Mesenteric fat pad (tissue), 1 donor: Measurements from ENCODE around the gene IGSF23. TPM values are rescaled to one million over a fixed set of nuclear protein-coding genes. Genes with fewer than 3 reads are reported as not detected.
"Not testable (repeated sequence)": the region's sequence is repeated elsewhere in the genome, so short reads cannot be mapped to it uniquely, and the experiment has no call there.

ENCODE experiments used
- DNase-seq: peaks from one replicate; pipeline ENCODE4 v3.0.0-alpha.2; 2020; ENCODE audit warnings: low spot score
- total RNA-seq: library from RNA; stranded (reverse); fragmentation: NEBNext Ultra II Directional; extraction: Animal tissue kit (Norgen Biotek cat#: 25700); gene quantifications from one replicate; pipeline ENCODE4 v1.2.1, GENCODE V29; 2021
- donor health status: DM: yes; HTN: yes; CAD: no.

The IGSF23 gene
- total RNA-seq, 1 donor from 2014 or later, result not detected

DNA sequence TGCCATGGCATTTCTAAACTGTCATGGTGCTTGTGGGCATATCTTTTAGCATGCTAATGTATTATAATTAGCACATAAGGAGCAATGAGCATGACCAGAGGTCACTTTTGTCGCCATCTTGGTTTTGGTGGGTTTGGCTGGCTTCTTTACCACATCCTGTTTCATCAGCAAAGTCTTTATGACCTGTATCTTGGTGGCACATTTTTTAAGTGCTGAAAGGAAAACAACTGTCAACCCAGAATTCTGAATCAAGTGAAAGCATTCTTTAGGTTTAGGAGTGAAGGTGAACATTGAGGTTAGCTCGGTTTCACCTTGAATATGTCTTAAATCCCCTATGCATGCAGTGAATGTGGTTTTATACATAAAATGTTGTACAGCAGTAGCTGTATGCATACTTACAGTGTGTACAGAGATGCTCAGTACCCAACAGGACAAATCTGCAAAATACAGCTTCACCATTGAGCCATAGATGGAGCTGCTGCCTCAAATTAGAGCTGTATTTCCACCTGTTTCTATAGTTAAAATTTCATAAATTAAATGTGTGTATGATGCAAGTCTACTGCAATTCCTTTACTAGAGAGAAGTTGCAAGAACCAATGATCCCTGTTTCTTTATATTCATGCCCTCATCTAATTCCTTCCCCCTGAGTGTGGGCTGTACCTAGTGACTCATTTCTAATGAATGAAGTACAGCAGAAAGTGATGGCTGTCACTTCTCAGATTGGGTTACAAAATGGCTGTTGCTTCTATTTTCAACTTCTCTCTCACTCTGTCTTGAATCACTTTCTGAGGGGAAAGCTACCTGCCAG lies 25.2 kb upstream of the IGSF23 start:
- no peak for DNase-seq

DNA sequence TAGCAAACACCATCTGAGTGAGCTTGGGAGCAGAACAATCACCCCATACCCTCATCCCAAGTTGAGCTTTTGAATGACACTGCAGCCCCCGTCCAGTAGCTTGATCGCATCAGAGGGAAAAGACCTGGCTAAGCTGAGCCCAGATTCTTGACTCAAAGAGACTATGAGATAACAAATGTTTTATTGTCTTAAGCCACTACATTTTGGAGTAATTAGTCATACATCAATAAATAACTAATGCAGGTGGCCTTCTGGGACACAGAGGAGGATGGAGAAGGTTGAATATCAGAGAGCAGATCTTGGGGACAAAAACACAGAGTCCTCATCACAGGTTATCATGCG lies 24.6 kb upstream of the IGSF23 start:
- DNase-seq, result no peak

DNA sequence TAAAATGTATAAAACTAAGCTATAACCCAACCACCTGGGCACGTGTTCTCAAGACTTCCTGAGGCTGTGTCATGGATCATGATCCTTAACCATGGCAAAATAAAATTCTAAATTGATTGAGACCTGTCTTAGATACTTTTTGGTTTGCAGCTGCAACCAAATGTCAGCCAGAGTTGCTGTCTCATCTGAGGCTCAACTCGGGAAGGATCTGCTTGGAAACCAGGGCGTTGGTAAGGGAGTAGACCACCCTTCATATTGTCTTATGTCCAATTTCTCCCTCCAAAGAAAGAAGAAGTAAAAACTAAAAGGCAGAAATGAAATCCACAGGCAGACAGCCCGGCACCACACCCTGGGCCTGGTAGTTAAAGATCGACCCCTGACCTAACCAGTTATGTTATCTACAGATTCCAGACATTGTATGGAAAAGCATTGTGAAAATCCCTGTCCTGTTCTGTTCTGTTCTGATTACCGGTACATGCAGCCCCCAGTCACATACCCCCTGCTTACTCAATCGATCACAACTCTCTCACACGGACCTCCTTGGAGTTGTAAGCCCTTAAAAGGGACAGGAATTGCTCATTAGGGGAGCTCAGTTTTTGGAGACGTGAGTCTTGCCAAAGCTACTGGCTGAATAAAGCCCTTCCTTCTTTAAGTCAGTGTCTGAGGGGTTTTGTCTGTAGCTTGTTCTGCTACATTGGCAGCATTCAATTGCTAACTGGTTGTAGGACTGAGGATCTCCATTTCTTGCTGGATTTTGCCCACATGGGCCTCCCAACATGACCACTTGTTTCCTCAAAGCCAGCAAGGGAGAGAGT lies 22.9 kb upstream of the IGSF23 start:
- DNase-seq, result no peak

DNA sequence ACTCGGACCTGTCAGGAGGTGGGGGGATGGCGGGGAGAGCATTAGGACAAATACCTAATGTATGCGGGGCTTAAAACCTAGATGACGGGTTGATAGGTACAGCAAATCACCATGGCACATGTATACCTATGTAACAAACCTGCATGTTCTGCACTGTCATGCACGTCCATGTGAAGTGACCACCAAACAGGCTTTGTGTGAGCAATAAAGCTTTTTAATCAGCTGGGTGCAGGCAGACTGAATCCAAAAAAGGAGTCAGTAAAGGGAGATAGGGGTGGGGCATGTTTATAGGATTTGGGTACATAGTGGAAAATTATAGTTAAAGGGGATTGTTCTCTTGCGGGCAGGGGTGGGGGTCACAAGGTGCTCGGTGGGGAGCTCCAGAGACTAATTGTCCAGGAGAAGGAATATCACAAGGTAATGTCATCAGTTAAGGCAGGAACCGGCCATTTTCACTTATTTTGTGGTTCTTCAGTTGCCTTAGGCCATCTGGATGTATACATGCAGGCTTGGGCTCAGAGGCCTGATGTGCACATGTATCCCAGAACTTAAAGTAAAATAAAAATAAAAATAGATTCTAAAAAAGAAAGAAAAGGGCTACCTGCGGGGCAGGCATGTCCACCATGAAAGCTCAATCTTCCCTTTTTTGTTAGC lies 21.9 kb upstream of the IGSF23 start:
- not testable (repeated sequence) for DNase-seq

DNA sequence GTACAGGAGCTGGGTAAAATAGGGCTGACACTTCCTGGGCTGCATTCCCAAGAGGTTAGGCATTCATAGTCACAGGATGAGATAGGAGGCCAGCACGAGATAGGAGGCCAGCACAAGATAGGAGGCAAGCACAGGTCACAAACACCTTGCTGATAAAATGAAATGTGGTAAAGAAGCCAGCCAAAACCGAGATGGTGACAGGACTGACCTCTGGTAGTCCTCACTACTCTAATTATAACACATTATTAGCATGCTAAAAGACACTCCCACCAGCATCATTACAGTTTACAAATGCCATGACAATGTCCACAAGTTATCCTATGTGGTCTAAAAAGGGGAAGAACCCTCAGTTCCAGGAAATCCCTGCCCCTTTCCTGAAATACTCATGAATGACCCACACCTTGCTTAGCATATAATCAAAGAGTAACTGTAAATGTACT lies 20.9 kb upstream of the IGSF23 start:
- no peak for DNase-seq

DNA sequence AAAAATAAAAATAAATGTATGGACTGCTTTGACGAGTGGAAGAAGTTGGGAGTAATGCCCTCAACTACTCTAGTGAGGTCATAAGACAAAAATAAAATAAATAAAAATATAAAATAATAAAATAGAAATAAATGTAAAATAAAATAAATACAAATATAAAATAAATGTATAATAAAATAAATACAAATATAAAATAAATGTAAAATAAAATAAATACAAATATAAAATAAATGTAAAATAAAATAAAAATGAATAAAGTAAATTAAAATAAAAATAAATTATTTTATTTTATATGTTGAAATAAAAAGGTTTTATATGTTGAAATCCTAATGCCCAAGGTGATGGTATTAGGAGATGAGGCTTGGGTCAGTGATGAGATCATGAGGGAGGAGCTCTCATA lies 20.1 kb upstream of the IGSF23 start:
- no peak for DNase-seq

DNA sequence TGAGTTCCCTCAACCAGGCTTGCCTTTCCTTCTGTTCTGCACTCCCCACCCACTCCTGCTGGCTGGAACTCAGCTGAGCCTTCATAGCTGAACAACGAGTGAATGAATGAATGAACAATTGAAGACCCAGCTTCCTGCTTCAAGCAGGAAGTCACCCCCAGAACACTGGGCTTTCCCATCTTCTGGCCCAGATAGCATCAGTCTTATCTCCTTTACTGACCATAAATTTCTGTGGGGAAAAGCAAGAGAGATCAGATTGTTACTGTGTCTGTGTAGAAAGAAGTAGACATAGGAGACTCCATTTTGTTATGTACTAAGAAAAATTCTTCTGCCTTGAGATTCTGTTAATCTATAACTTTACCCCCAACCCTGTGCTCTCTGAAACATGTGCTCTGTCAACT lies 19.5 kb upstream of the IGSF23 start:
- DNase-seq, result not testable (repeated sequence)

DNA sequence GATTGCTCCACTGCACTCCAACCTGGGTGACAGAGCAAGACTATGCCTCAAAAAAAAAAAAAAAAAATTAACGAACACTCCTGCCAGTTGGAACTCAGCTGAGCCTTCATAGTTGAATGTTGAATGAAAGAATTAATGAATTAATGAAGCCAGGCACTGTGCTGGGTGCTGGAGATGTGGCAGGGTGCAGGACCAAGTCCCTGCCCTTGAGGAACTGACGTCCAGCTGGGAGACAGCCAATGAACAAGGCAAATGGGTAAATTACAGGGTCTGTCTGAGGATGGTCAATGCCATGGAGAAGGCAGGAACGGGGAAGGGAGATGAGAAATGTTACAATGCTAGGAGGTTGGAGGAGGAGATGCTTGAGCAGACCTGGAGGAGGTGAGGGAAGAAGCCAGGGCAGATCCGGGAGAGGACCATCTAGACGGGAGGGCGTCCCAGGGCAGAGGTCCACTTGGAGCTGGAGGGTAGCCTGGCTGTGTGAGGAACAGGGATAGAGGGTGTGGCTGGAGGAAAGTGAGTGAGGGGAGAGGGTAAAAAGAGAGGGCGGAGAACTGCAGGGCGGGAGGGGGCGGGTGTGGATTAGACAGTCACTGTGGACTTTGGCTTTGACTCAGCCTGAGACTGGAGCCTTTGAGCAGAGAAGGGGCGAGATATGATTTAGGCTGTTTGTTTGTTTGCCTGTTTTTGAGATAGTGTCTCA lies 16.8 kb upstream of the IGSF23 start:
- DNase-seq, result no peak

DNA sequence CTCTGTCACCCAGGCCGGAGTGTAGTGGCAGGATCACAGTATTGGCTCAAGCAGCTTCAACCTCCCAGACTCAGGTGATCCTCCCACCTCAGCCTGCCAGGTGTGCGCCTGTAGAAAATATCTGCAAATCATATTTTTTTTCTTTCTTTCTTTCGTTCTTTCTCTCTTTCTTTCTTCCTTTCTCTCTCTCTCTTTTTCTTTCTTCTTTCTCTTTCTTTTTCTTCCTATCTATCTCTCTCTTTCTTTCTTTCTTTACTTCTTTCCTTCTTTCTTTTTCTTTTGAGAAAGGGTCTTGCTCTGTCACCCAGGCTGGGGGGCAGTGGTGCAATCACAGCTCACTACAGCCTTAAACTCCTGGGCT lies 16.3 kb upstream of the IGSF23 start:
- DNase-seq, result no peak

DNA sequence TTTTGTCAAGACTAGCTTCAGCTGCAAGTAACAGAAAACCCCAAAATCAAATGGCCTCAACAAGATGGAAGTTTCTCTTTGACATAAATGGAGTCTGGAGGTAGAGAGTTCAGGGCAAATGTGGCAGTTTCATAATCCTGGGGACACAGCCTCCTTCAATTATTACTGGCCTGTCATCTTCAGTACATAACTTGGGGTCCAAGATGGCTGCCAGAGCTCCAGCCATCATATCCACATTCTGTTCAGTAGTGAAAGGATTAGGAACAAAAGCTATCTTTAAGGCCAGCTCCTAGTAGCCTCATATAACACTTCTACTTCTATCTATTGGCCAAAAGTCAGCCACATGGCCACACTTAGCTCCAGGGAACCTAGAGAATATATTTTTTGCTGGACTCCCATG lies 15.0 kb upstream of the IGSF23 start:
- no peak for DNase-seq

DNA sequence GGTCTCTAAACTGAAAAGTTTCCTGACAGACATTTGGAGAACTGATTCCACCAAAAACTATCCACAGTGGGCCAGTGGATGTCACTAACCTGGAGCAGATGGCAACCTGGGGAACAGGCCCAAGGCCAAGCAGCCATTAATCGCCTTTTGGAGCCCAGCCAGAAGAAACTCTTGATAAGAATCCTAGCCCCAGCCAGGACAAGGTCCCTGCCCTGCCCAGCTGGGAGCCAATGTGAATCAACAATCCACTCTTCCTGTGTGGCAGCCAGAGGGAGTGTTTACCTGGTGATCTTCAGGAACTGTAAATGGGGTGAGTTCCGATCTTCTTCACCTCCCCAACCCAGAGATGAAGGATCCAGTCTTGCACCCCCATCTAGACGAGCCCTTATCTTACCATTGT lies 14.5 kb upstream of the IGSF23 start:
- DNase-seq, result no peak

DNA sequence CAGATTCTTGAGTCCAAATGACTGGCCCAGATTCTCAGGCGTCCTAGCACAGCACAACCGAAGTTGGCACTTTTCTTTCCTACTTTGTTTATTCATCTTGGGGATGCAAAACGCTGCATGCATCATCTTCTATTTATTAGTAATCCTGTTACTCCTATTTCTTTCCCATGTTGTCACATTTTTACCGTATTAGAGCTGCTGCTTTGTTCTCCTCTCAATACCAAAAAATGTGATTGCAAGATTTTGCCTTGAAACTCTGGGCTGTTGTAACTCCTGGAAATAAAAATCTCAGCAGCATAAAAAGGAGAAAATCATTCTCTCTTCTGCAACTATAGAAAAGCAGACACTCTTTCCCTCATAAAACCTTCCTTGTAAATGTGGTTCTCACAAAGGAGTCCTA lies 12.9 kb upstream of the IGSF23 start:
- DNase-seq, result no peak

DNA sequence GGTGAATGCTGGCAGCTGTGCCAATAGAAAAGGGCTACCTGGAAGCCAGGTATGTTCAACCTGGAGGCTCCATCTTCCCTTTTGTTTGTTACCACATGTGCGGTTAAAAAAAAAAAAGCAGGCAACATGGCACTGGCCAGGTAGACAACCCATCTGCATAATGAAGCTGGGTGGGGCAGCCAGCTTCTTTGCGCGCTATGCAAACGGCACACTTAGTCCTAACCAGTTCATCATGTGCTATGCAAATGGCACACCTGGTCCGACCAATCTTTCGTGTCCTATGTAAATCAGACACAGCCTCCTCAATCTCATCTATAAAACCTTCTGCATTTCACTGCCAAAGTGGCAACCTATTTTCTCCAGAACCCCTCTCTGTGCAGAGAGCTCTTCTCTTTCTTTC lies 11.3 kb upstream of the IGSF23 start:
- no peak for DNase-seq

DNA sequence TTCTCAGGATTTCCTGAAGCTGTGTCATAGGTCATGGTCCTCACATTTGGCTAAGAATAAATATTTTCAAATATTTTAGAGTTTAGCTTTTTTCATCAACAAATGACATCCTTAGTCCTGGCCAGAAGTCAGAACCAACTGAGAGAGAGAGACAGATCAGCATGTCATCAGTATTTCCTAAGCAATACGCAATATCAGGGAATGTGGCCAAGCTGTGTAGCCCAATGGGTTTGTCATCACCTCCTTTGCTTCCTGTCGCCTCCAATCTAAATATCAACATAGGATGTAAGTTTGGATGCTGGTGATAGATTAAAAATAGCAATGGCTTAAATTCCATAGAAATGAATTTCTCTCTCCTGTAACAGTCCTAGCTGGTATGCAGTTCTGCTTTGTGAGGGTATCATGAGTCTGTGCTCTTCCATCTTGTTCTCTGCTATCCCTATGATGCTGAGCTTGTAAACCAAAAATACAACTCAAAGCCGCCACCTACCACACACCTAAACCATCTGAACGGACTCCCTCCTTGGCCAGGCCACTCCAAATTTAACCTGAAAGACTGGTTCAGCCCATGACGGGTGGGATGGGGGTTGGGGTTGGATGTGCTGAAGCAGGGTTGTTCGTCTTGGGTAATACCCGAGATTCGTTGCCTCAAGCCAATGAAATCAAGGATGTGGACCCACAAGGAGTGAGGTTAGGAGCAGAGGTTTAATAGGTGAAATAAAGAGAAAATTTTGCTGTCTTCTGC lies 10.0 kb upstream of the IGSF23 start:
- no peak for DNase-seq

DNA sequence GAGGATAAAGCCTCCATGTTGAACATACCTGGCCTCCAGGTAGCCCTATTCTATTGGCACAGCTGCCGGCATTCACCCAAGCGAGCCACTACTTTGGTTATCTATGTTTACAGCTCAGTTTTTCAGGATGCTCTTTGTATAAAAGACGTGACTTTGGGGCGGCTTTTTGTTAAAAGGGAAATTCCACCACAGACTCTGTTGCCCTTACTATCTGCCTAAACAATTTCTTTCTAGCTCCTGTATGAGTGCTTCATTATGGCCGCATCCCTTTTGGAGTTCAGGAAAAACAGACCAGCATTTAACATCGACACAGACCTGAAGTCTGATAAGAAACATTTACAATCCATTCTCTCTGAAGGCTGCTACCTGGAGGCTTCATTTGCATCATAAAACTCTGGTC lies 9.1 kb upstream of the IGSF23 start:
- DNase-seq, result no peak

DNA sequence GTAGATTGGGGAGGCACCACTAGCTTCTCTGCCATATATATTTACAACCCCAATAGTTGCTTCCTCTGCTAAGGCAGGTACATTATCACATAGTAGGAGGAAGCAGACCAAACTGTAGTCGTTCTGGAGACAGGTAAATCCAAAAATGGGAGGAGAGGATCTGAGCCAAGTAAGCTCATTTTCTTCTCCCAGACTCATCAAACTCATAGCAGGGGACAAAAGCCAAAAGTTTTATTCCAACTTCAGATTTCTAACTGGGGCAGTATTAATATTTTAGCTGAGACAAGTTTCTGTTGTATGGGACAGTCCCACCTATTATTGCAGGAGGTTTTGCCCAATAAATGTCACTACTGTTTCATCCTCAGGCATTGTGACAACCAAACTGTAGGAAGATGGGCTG lies 7.8 kb upstream of the IGSF23 start:
- DNase-seq, result no peak

DNA sequence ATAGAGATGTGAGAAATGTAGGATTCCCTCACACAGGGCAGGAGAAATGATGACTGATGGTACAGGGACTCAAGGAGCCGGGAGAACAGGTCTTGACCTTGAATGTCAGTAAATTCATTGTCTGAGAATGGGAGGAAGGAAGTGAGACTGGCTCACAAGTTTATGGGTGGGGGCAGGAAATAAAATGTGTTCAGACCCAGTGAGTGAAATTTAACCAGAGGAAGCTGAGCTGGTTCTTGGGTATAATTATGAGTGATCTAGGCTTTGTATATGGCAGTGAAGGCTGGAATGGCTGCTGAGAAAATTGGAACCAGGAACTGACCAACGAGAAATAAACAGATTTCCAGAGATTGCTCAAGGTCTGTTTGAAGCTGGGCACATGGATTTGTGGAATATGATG lies 6.3 kb upstream of the IGSF23 start:
- DNase-seq, result no peak

DNA sequence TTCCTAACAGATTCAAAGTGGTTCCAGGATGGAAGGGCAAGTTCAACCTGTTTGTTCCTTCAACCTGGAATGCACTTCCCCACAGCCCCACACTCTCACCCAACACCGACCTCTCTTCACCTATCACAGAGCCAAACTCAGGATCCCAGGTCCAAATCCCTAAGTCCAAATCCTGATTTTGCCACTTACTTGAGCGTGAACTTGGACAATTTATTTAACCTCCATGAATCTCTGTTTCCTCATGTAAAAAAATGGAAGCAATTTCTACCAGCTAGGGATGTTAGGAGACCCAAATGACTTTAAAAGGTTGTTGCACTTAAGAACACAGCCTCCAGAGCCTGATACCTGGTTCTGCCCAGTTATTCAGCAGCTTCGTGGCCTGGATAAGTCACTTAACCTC lies 5.4 kb upstream of the IGSF23 start:
- DNase-seq, result no peak

DNA sequence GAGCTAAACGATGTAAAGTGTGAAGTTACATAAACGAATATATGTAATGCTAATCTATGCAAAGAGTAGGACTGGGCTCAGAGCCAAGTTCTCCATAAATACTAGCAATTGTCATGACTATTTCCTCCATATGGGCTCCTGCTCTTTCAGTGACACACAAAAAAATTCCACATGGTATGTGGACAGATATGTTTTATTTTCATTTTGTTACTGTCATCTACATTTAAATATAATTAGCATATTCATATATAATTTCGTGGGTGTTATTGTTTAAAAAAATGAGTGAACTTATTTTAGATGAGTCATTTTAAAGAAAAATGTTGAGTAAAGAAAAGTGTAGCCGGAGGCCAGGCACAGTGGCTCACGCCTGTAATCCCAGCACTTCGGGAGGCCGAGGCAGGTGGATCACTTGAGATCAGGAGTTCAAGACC lies 5.0 kb upstream of the IGSF23 start:
- no peak for DNase-seq

DNA sequence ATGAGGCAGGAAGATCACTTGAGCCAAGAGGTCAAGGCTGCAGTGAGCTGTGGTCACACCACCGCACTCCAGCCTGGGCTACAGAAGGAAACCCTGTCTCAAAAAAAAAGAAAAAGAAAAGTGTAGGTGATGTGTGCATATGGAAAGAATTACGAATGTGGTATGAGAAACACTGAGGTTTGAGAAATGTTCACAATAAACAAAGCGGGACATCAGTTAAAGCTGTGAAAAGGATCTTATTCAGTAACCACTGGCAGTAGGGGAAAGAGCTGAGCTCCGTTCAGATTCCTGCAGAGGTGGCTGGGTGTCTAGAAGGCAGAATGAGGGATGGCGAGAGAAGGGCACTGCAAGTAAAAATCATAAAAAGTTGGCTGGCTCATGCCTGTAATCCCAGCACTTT lies 4.1 kb upstream of the IGSF23 start:
- DNase-seq, result no peak

DNA sequence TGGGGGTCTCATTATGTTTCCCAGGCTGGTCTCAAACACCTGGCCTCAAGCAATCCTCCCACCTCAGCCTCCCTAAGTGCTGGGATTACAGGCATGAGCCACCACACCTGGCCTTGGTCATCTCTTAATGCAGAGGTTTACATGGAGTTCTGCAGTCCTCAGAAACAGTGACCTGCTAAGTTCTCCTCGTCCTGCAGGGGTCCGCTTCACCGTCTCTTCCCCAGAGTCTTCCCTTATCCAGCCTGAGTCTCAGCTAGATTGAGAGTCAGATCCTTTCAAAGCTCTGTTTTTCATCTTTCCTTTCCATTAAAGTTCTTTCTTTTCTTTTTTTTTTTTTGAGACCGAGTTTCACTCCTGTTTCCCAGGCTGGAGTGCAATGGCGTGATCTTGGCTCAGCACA lies 2.9 kb upstream of the IGSF23 start:
- DNase-seq, result not testable (repeated sequence)
